Keratinocyte (primary cell): ENCODE results near the gene TTLL5. TPM values are rescaled to one million over a fixed set of nuclear protein-coding genes. Genes with fewer than 3 reads are reported as not detected.

Experiments
- DNase-seq: peaks from one replicate; pipeline ENCODE4 v3.0.0-alpha.2; 2011; ENCODE audit warnings: low read depth, missing footprints, low spot score
- FAIRE-seq: peaks from 2 replicates; lab custom pipeline; 2011; peaks lifted over from hg19 to GRCh38; lab: Jason Lieb, UNC
- H2AFZ ChIP-seq: 2 replicates; pipeline ENCODE4 v1.6.0; 2012; ENCODE audit warnings: low read length, control low read depth, inconsistent platforms; ENCODE audit not compliant: control insufficient read depth
- H3K27ac ChIP-seq: 2 replicates; pipeline ENCODE4 v1.5.1; 2011; ENCODE audit warnings: low read length; ENCODE audit not compliant: control insufficient read depth, insufficient read depth
- H3K27me3 ChIP-seq: 3 replicates; pipeline ENCODE4 v1.6.0; 2011; ENCODE audit warnings: low read length; ENCODE audit not compliant: control insufficient read depth, insufficient read depth; ENCODE audit errors: extremely low read depth
- H3K36me3 ChIP-seq, 2 experiments: 2 replicates in 1 of 2; 3 replicates in 1 of 2; pipeline ENCODE4 v1.5.1; 2011; ENCODE audit warnings: low read length in 2 of 2, mild to moderate bottlenecking in 1 of 2; ENCODE audit not compliant: control insufficient read depth in 2 of 2, insufficient read depth in 2 of 2; ENCODE audit errors: extremely low read depth in 1 of 2
- H3K4me1 ChIP-seq: 3 replicates; pipeline ENCODE4 v1.5.1; 2011; ENCODE audit warnings: low read length; ENCODE audit not compliant: control insufficient read depth, insufficient read depth; ENCODE audit errors: extremely low read depth
- H3K4me2 ChIP-seq: 3 replicates; pipeline ENCODE4 v1.6.0; 2011; ENCODE audit warnings: low read depth, low read length; ENCODE audit not compliant: control insufficient read depth, insufficient read depth; ENCODE audit errors: extremely low read depth
- H3K4me3 ChIP-seq, 3 experiments: fragments of 200-600 bp in 1 of 3; sonication (generic) in 1 of 3; 2 replicates in 2 of 3; 3 replicates in 1 of 3; pipeline ENCODE4 v1.5.1; 2011 to 2016; ENCODE audit warnings: low read length in 3 of 3, mild to moderate bottlenecking in 3 of 3, control low read depth in 2 of 3, inconsistent platforms in 1 of 3, low read depth in 1 of 3, mixed read lengths in 1 of 3, mixed run types in 1 of 3, moderate library complexity in 1 of 3; ENCODE audit not compliant: control insufficient read depth in 2 of 3, insufficient read depth in 2 of 3; ENCODE audit errors: extremely low read depth in 1 of 3
- H3K79me2 ChIP-seq: 2 replicates; pipeline ENCODE4 v1.6.0; 2012; ENCODE audit warnings: low read length; ENCODE audit not compliant: control insufficient read depth, insufficient read depth
- H3K9ac ChIP-seq: 3 replicates; pipeline ENCODE4 v1.6.0; 2011; ENCODE audit warnings: low read length; ENCODE audit not compliant: control insufficient read depth, insufficient read depth; ENCODE audit errors: extremely low read depth
- H3K9me1 ChIP-seq: 3 replicates; pipeline ENCODE4 v1.6.0; 2011; ENCODE audit warnings: low read length; ENCODE audit not compliant: control insufficient read depth, insufficient read depth; ENCODE audit errors: extremely low read depth
- H3K9me3 ChIP-seq: 2 replicates; pipeline ENCODE4 v1.5.1; 2012; ENCODE audit warnings: low read depth, low read length; ENCODE audit not compliant: control insufficient read depth
- H4K20me1 ChIP-seq: 3 replicates; pipeline ENCODE4 v1.6.0; 2011; ENCODE audit warnings: low read length; ENCODE audit not compliant: control insufficient read depth, insufficient read depth; ENCODE audit errors: extremely low read depth
- CTCF ChIP-seq, 3 experiments: IDR thresholded peaks in 1 of 3; conservative IDR thresholded peaks in 1 of 3; optimal IDR thresholded peaks in 1 of 3; 2 replicates in 2 of 3; 3 replicates in 1 of 3; pipeline versions ENCODE3 to v1.5.1; 2011; ENCODE audit warnings: low read length in 3 of 3, mild to moderate bottlenecking in 3 of 3, moderate library complexity in 2 of 3, control low read depth in 1 of 3, inconsistent platforms in 1 of 3; ENCODE audit not compliant: insufficient read depth in 2 of 3; ENCODE audit errors: extremely low read depth in 1 of 3
- EZH2 ChIP-seq: IDR thresholded peaks from one replicate; pipeline ENCODE4 v1.6.1; 2012; ENCODE audit warnings: inconsistent platforms, mild to moderate bottlenecking, low read length, moderate library complexity
- dilution Hi-C: fragments of 300-500 bp; cut with MboI; formaldehyde crosslinking; loops from one replicate; pipeline ENCODE4 v1.7.0; 2020; ENCODE audit warnings: low sequenced_read_pairs; ENCODE audit not compliant: extremely low pct_ligation_motif_present
- polyA minus RNA-seq, 3 experiments: library from RNA; depleted of rRNA, polyadenylated mRNA; stranded (reverse); fragments of >200 nt; gene quantifications; 1 replicate in 1 of 3; 2 replicates in 1 of 3; 3 replicates in 1 of 3; pipeline ENCODE4 v1.2.3, GENCODE V29; 2011
- polyA plus RNA-seq, 5 experiments: library from polyadenylated mRNA; depleted of rRNA in 3 of 5; stranded (reverse) in 3 of 5; stranded (forward) in 1 of 5; unstranded in 1 of 5; fragments of >200 nt; gene quantifications; 1 replicate in 1 of 5; 2 replicates in 3 of 5; 3 replicates in 1 of 5; pipeline versions ENCODE4 v1.2.1 to v1.2.3, GENCODE V29; 2011 to 2012; ENCODE audit warnings: missing spikeins in 2 of 5, low read depth in 1 of 5, low replicate concordance in 1 of 5

TTLL5 gene
- polyA plus RNA-seq (14.0 to 20.7 TPM (median 16.7 TPM) in 3 replicates), polyA minus RNA-seq (16.7 to 64.5 TPM (median 22.1 TPM) in 3 replicates)
- 15.3 TPM for polyA plus RNA-seq (2011; ENCODE audit: low read depth)
- 15.1 and 18.7 TPM in 2 replicates for polyA plus RNA-seq (2011; cell fraction: cytosol; rRNA removed)
- 18.7 and 19.4 TPM in 2 replicates for polyA plus RNA-seq (2011; cell fraction: nucleus; rRNA removed)
- 7.6 and 19.6 TPM in 2 replicates for polyA plus RNA-seq (2012; ENCODE audit: low replicate concordance)
- polyA minus RNA-seq (2011; cell fraction: cytosol; rRNA and poly(A)+ RNA removed), result 20.3 TPM
- 26.0 and 55.8 TPM in 2 replicates for polyA minus RNA-seq (2011; cell fraction: nucleus; rRNA and poly(A)+ RNA removed)

GRCh38 chr14:75660630-75661498, at the start of gene TTLL5, which contains the start of gene ERG28:
TTLL5 (plus strand) TSS chr14:75661246; CDS start chr14:75663150, 1,904 bp downstream.
ERG28 (minus strand) TSS chr14:75660876; CDS start chr14:75657502, 3,374 bp downstream.
- H3K9me3 ChIP-seq, result no peaks in the 10 kb centered on the region
- DNase-seq (peak; percentile 96), FAIRE-seq (peak; percentile 57)
- peak within 1 kb of the TSS; percentile 63 for H3K27ac ChIP-seq
- H3K4me1 ChIP-seq, result peaks cover 14% of the 10 kb centered on the region
- peak within 1 kb of the TSS; percentile 93 for H3K4me2 ChIP-seq
- H4K20me1 ChIP-seq, result no peaks in the 10 kb centered on the region
- H3K79me2 ChIP-seq, result peaks cover 39% of the 10 kb centered on the region
- no peaks in the 10 kb centered on the region for H3K27me3 ChIP-seq
- H2AFZ ChIP-seq, result peak within 1 kb of the TSS; percentile 95
- no peaks in the 10 kb centered on the region for H3K9me1 ChIP-seq
- TF ChIP-seq EZH2, result no peak
- no peak for TF ChIP-seq CTCF (optimal IDR thresholded peaks at IDR 0.05 in 1 of 3, IDR thresholded peaks at IDR 0.05 in 1 of 3, conservative IDR thresholded peaks at IDR 0.05 in 1 of 3; ENCODE audit: extremely low read depth in 1 of 3, insufficient read depth in 2 of 3, low read length in 3 of 3)
- peak within 1 kb of the TSS; percentile 88 for H3K9ac ChIP-seq
- peaks cover 0 to 10% of the 10 kb centered on the region in 2 experiments for H3K36me3 ChIP-seq
- dilution Hi-C loops, result no loop called here
- H3K4me3 ChIP-seq, result peak within 1 kb of the TSS; percentile 69 to 97 (median 93)

GRCh38 chr14:75612157-75612556, 48.9 kb upstream of the TTLL5 start:
- H3K79me2 ChIP-seq, result no peaks in the 10 kb centered on the region
- no peak for TF ChIP-seq CTCF (optimal IDR thresholded peaks at IDR 0.05 in 1 of 3, IDR thresholded peaks at IDR 0.05 in 1 of 3, conservative IDR thresholded peaks at IDR 0.05 in 1 of 3; ENCODE audit: extremely low read depth in 1 of 3, insufficient read depth in 2 of 3, low read length in 3 of 3)
- no peak for TF ChIP-seq EZH2
- no peak overlapping the region for H3K4me2 ChIP-seq
- DNase-seq (no peak), FAIRE-seq (no peak)
- no peak overlapping the region for H3K4me3 ChIP-seq
- no peak overlapping the region for H3K27ac ChIP-seq
- H2AFZ ChIP-seq, result no peak overlapping the region
- dilution Hi-C loops, result no loop called here
- H3K4me1 ChIP-seq, result no peaks in the 10 kb centered on the region
- H3K9me1 ChIP-seq, result no peaks in the 10 kb centered on the region
- H3K9ac ChIP-seq, result no peak overlapping the region
- H4K20me1 ChIP-seq, result no peaks in the 10 kb centered on the region
- H3K36me3 ChIP-seq, result no peaks in the 10 kb centered on the region
- peaks cover 8% of the 10 kb centered on the region for H3K27me3 ChIP-seq
- no peaks in the 10 kb centered on the region for H3K9me3 ChIP-seq
